ENCODE results near the gene EN2. TPM values are rescaled to one million over a fixed set of nuclear protein-coding genes. Genes with fewer than 3 reads are reported as not detected.

Gene EN2
- total and polyA plus RNA-seq, 4 experiments from 2014 or later, result not detected

- DNase-seq, result no peak
- intact Hi-C loops (cut with micrococcal nuclease), result no loop called here
- CTCF ChIA-PET (ENCODE audit: partially characterized antibody), result no interaction called here
- Histone ChIP-seq H3K27me3 (ENCODE audit: insufficient read depth, low read length) (no peaks in the 10 kb centered on the region), H3K4me3 (ENCODE audit: low read length in 2 of 2) (no peak overlapping the region), H3K27ac (ENCODE audit: low read depth, low read length) (no peak overlapping the region), H3K9me3 (ENCODE audit: control insufficient read depth in 1 of 2, low read length in 2 of 2) (no peaks in the 10 kb centered on the region), H3K36me3 (ENCODE audit: insufficient read depth, low read length) (no peaks in the 10 kb centered on the region), H3K4me1 (ENCODE audit: insufficient read depth, low read length) (no peaks in the 10 kb centered on the region)
- Mint-ChIP-seq H3K27ac (no peak overlapping the region), H3K4me3 (no peak overlapping the region), H3K9me3 (no peaks in the 10 kb centered on the region), H3K27me3 (peaks cover 10 to 18% of the 10 kb centered on the region in 2 donors), H3K36me3 (no peaks in the 10 kb centered on the region), H3K4me1 (peaks cover 0 to 4% (median 3%) of the 10 kb centered on the region in 4 donors)
- POLR2A ChIA-PET (ENCODE audit: partially characterized antibody), result no interaction called here
These were observed 43.1 kb upstream of the EN2 start for GRCh38 chr7:155414547-155415492.

- H3K36me3 Mint-ChIP-seq, result no peaks in the 10 kb centered on the region
- H3K27me3 Mint-ChIP-seq, result peaks cover 4 to 7% of the 10 kb centered on the region in 2 donors
- no peak overlapping the region for H3K4me3 Mint-ChIP-seq
- no peak for DNase-seq
- H3K9me3 Mint-ChIP-seq, result no peaks in the 10 kb centered on the region
- Histone ChIP-seq H3K36me3 (ENCODE audit: insufficient read depth, low read length) (no peaks in the 10 kb centered on the region), H3K4me1 (ENCODE audit: insufficient read depth, low read length) (no peaks in the 10 kb centered on the region), H3K27me3 (ENCODE audit: insufficient read depth, low read length) (no peaks in the 10 kb centered on the region), H3K4me3 (ENCODE audit: low read length in 2 of 2) (no peak overlapping the region), H3K27ac (ENCODE audit: low read depth, low read length) (no peak overlapping the region), H3K9me3 (ENCODE audit: control insufficient read depth in 1 of 2, low read length in 2 of 2) (no peaks in the 10 kb centered on the region)
- H3K27ac Mint-ChIP-seq, result no peak overlapping the region
- intact Hi-C loops (cut with micrococcal nuclease), result no loop called here
- peaks cover 0 to 4% (median under 1%) of the 10 kb centered on the region in 4 donors for H3K4me1 Mint-ChIP-seq
- ChIA-PET POLR2A (ENCODE audit: partially characterized antibody) (no interaction called here), CTCF (ENCODE audit: partially characterized antibody) (no interaction called here)
These were observed 41.1 kb upstream of the EN2 start for GRCh38 chr7:155416646-155417380.

- H3K9me3 ChIP-seq (ENCODE audit: control insufficient read depth in 1 of 2, low read length in 2 of 2), result no peaks in the 10 kb centered on the region
These were observed 39.6 kb upstream of the EN2 start for GRCh38 chr7:155418304-155418703.

GRCh38 chr7:155418941-155419755 is 38.8 kb upstream of the EN2 start:
- Histone ChIP-seq H3K4me3 (ENCODE audit: low read length in 2 of 2) (no peak overlapping the region), H3K9me3 (ENCODE audit: control insufficient read depth in 1 of 2, low read length in 2 of 2) (no peaks in the 10 kb centered on the region), H3K27ac (ENCODE audit: low read depth, low read length) (no peak overlapping the region), H3K36me3 (ENCODE audit: insufficient read depth, low read length) (no peaks in the 10 kb centered on the region), H3K27me3 (ENCODE audit: insufficient read depth, low read length) (no peaks in the 10 kb centered on the region), H3K4me1 (ENCODE audit: insufficient read depth, low read length) (no peaks in the 10 kb centered on the region)
- H3K27ac Mint-ChIP-seq, result no peak overlapping the region
- intact Hi-C loops (cut with micrococcal nuclease), result no loop called here
- peaks cover 4 to 8% of the 10 kb centered on the region in 2 donors for H3K27me3 Mint-ChIP-seq
- no peaks in the 10 kb centered on the region for H3K36me3 Mint-ChIP-seq
- DNase-seq, result no peak
- POLR2A ChIA-PET (ENCODE audit: partially characterized antibody), result no interaction called here
- H3K9me3 Mint-ChIP-seq, result no peaks in the 10 kb centered on the region
- CTCF ChIA-PET (ENCODE audit: partially characterized antibody), result no interaction called here
- H3K4me1 Mint-ChIP-seq, result no peaks in the 10 kb centered on the region
- H3K4me3 Mint-ChIP-seq, result no peak overlapping the region

More at GRCh38 chr7:155418304-155418703, 39.6 kb upstream of the EN2 start:
- POLR2A ChIA-PET (ENCODE audit: partially characterized antibody), result no interaction called here
- CTCF ChIA-PET (ENCODE audit: partially characterized antibody), result no interaction called here
- no peak overlapping the region for H3K4me3 Mint-ChIP-seq
- intact Hi-C loops (cut with micrococcal nuclease), result no loop called here
- peaks cover 4 to 8% of the 10 kb centered on the region in 2 donors for H3K27me3 Mint-ChIP-seq
- no peak overlapping the region for H3K27ac ChIP-seq (ENCODE audit: low read depth, low read length)
- no peaks in the 10 kb centered on the region for H3K4me1 Mint-ChIP-seq
- H3K27ac Mint-ChIP-seq, result no peak overlapping the region
- no peak for DNase-seq
- no peak overlapping the region for H3K4me3 ChIP-seq (ENCODE audit: low read length in 2 of 2)
- no peaks in the 10 kb centered on the region for H3K4me1 ChIP-seq (ENCODE audit: insufficient read depth, low read length)
- no peaks in the 10 kb centered on the region for H3K36me3 Mint-ChIP-seq
- H3K36me3 ChIP-seq (ENCODE audit: insufficient read depth, low read length), result no peaks in the 10 kb centered on the region
- no peaks in the 10 kb centered on the region for H3K9me3 Mint-ChIP-seq
- no peaks in the 10 kb centered on the region for H3K27me3 ChIP-seq (ENCODE audit: insufficient read depth, low read length)

- Histone ChIP-seq H3K4me3 (ENCODE audit: low read length in 2 of 2) (no peak overlapping the region), H3K36me3 (ENCODE audit: insufficient read depth, low read length) (no peaks in the 10 kb centered on the region), H3K27ac (ENCODE audit: low read depth, low read length) (no peak overlapping the region), H3K4me1 (ENCODE audit: insufficient read depth, low read length) (no peaks in the 10 kb centered on the region), H3K27me3 (ENCODE audit: insufficient read depth, low read length) (no peaks in the 10 kb centered on the region), H3K9me3 (ENCODE audit: control insufficient read depth in 1 of 2, low read length in 2 of 2) (no peaks in the 10 kb centered on the region)
- Mint-ChIP-seq H3K9me3 (no peaks in the 10 kb centered on the region), H3K4me1 (no peaks in the 10 kb centered on the region), H3K27ac (no peak overlapping the region), H3K4me3 (no peak overlapping the region), H3K36me3 (no peaks in the 10 kb centered on the region), H3K27me3 (peaks cover 8% of the 10 kb centered on the region in 2 donors)
- ChIA-PET CTCF (ENCODE audit: partially characterized antibody) (no interaction called here), POLR2A (ENCODE audit: partially characterized antibody) (no interaction called here)
- no peak for DNase-seq
- intact Hi-C loops (cut with micrococcal nuclease), result no loop called here
These were observed 37.8 kb upstream of the EN2 start for GRCh38 chr7:155420116-155420515.

GRCh38 chr7:155422151-155422550 is 35.8 kb upstream of the EN2 start:
- POLR2A ChIA-PET (ENCODE audit: partially characterized antibody), result no interaction called here
- DNase-seq, result no peak
- Histone ChIP-seq H3K27me3 (ENCODE audit: insufficient read depth, low read length) (no peaks in the 10 kb centered on the region), H3K36me3 (ENCODE audit: insufficient read depth, low read length) (no peaks in the 10 kb centered on the region), H3K4me3 (ENCODE audit: low read length in 2 of 2) (no peak overlapping the region), H3K27ac (ENCODE audit: low read depth, low read length) (no peak overlapping the region), H3K9me3 (ENCODE audit: control insufficient read depth in 1 of 2, low read length in 2 of 2) (no peaks in the 10 kb centered on the region), H3K4me1 (ENCODE audit: insufficient read depth, low read length) (no peaks in the 10 kb centered on the region)
- Mint-ChIP-seq H3K4me3 (no peak overlapping the region), H3K27ac (no peak overlapping the region), H3K4me1 (no peaks in the 10 kb centered on the region), H3K27me3 (peaks cover 16 to 19% of the 10 kb centered on the region in 2 donors), H3K9me3 (no peaks in the 10 kb centered on the region), H3K36me3 (no peaks in the 10 kb centered on the region)
- intact Hi-C loops (cut with micrococcal nuclease), result no loop called here
- CTCF ChIA-PET (ENCODE audit: partially characterized antibody), result interaction anchor here (1.1 kb wide), 1 partner anchor 9 kb away, joined by 3 read pairs; no protein-coding TSS in a partner anchor

Measured in CD4-positive, alpha-beta memory T cell (primary cell).